Aorta (tissue), 5 donors: ENCODE data around the gene RERG. TPM values are rescaled to one million over a fixed set of nuclear protein-coding genes. Genes with fewer than 3 reads are reported as not detected.
"Not testable (repeated sequence)": the region's sequence is repeated elsewhere in the genome, so short reads cannot be mapped to it uniquely, and the experiment has no call there.

Experiments
- ATAC-seq: fragments of 200-7000 bp; cut with Tn5 transposase; one replicate; pipeline ENCODE4 v1.9.1; 2022; ENCODE audit warnings: moderate library complexity; ENCODE audit not compliant: low FRiP score
- DNase-seq, 2 donors: peaks; one replicate each; pipeline ENCODE4 v3.0.0-alpha.2; 2020
- H3K27ac ChIP-seq, 2 donors: one replicate each; pipeline ENCODE4 v1.5.1; 2013; ENCODE audit warnings: low read length in 2 of 2, mild to moderate bottlenecking in 2 of 2, moderate library complexity in 2 of 2, control low read depth in 1 of 2, inconsistent platforms in 1 of 2, low read depth in 1 of 2
- H3K27me3 ChIP-seq, 2 donors: one replicate each; pipeline ENCODE4 v1.6.1; 2013; ENCODE audit warnings: control low read depth in 1 of 2, low read length in 1 of 2, mild to moderate bottlenecking in 1 of 2, moderate library complexity in 1 of 2; ENCODE audit not compliant: insufficient read depth in 2 of 2, control insufficient read depth in 1 of 2
- H3K36me3 ChIP-seq, 2 donors: one replicate each; pipeline ENCODE4 v1.6.1; 2013; ENCODE audit warnings: control low read depth in 1 of 2, low read length in 1 of 2, mild to moderate bottlenecking in 1 of 2; ENCODE audit not compliant: insufficient read depth in 2 of 2, control insufficient read depth in 1 of 2
- H3K4me1 ChIP-seq, 2 donors: one replicate each; pipeline ENCODE4 v1.6.1; 2013; ENCODE audit warnings: low read length in 2 of 2, control low read depth in 1 of 2, mild to moderate bottlenecking in 1 of 2, moderate library complexity in 1 of 2; ENCODE audit not compliant: insufficient read depth in 2 of 2, control insufficient read depth in 1 of 2
- H3K4me3 ChIP-seq, 2 donors: one replicate each; pipeline ENCODE4 v1.5.1; 2013; ENCODE audit warnings: low read length in 2 of 2, control low read depth in 1 of 2, mild to moderate bottlenecking in 1 of 2
- H3K9me3 ChIP-seq: one replicate; pipeline ENCODE4 v1.6.1; 2013; ENCODE audit warnings: mild to moderate bottlenecking, low read length; ENCODE audit not compliant: control insufficient read depth
- WGBS, 2 donors: extraction: QIAGEN DNeasy Blood & Tissue Kit; methylation state at CpG; one replicate each; pipeline ENCODE4 v1.1.7; 2013; 5-methylcytosine and 5-hydroxymethylcytosine counted together
- intact Hi-C, 2 donors: fragments of 100-400 bp; cut with DNase I; formaldehyde crosslinking; loops; one replicate each; pipeline versions ENCODE4 v1.14.2 to v1.15.0; 2022
- polyA plus RNA-seq, 2 donors: library from polyadenylated mRNA; stranded (reverse); fragments of 200-250 nt; gene quantifications; one replicate each; pipeline ENCODE4 v1.2.3, GENCODE V29; 2013
- total RNA-seq, 2 donors: library from RNA; stranded (reverse); fragmentation: NEBNext Ultra II Directional; extraction: Animal tissue kit (Norgen Biotek cat#: 25700); gene quantifications; one replicate each; pipeline ENCODE4 v1.2.1, GENCODE V29; 2021
- donor health status: healthy with polysubstance abuse.
- donor health status: Bipolar disorder and iron deficiency.
- donor health status: DM: no; HTN: no; CAD: no.
- donor health status: DM: no; HTN: no; CAD: no.
- donor health status: DM: yes; HTN: yes; CAD: no.

Gene RERG
- total and polyA plus RNA-seq, 4 donors, result 66.9 to 124 (median 73.9) TPM

DNA sequence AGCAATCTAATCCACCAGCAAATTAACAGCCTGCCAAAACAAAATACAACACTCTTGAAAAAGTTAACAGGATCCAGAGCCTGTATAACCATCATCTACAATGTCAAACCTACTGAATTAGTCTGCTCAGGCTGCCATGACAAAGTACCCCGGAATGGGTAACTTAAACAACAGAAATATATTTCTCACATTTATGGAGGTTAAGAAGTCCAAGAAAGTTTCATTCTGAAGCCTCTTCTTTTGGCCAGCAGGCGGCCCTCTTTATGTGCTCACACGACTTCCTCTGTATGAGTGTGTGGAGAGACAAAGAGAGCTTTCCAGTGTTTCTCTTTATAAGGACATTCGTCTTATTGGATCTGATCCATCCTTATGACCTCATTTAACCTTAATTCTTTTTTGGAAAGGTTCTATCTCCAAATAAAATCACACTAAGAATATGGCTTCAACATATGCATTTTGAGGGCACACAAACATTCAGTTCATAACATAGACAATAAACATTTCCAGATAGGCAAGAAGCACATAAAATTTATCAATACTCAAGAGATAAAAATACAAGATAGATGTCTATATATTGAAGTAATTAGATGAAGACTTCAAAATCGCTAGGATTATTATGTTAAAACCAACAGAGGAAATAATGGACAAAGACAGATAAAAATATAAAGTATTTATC is 5.9 kb upstream of the RERG start:
- ATAC-seq, result peak; percentile 70
- Histone ChIP-seq H3K4me1 (peaks cover 0 to 4% of the 10 kb centered on the region in 2 donors), H3K27me3 (no peaks in the 10 kb centered on the region), H3K27ac (no peak overlapping the region), H3K4me3 (no peak overlapping the region), H3K9me3 (no peaks in the 10 kb centered on the region), H3K36me3 (no peaks in the 10 kb centered on the region)
- DNase-seq, result peak; percentile 71 to 80
- intact Hi-C loops, result loop anchor here (5.0 to 10.0 kb wide), 6 partner anchors 40 to 502 kb away; partner anchors contain the start of gene ART4 (in 1 of the 2)
- 11% methylated on average over 5 of the region's 5 CpGs for WGBS, 2 donors

- not testable (repeated sequence) for DNase-seq, H3K36me3 ChIP-seq, H3K27ac ChIP-seq, H3K9me3 ChIP-seq, H3K27me3 ChIP-seq, ATAC-seq, H3K4me3 ChIP-seq, H3K4me1 ChIP-seq
- intact Hi-C loops, result loop anchor here (5.0 to 10.0 kb wide), 6 partner anchors 41 to 501 kb away; partner anchors contain the start of gene ART4 (in 1 of the 2)
- 86 to 91% methylated on average over 2 to 3 of the region's 3 CpGs for WGBS, 2 donors
Observed at GRCh38 chr12:15225863-15226218, 4.6 kb upstream of the RERG start.

- intact Hi-C loops, result loop anchor here (5.0 to 10.0 kb wide), 6 partner anchors 42 to 500 kb away; partner anchors contain the start of gene ART4 (in 1 of the 2)
- WGBS, 2 donors, result 90 to 93% methylated on average over 2 of the region's 2 CpGs
- ATAC-seq, result no peak
Observed at GRCh38 chr12:15225136-15225862, 4.1 kb upstream of the RERG start.

DNA sequence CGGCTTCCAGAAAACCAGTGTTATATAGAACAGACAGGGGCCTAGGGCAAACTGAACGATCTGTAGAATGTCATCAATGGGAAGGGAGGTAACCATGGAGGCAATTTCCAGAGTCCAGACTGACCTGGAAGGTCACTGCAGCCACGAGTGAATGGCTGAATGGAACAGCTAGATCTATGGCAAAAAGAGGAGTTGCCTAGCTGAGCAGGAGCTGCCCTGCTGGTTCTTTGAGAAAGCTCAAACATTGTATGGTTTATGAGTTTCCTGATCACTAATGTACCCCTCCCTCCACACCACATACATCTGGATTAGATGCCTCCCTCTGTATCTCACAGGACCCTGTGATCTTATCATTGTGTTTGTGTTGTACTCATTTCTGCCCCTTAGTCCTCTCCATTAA is 1.0 kb upstream of the RERG start:
- no peak for DNase-seq
- no peaks in the 10 kb centered on the region for H3K27me3 ChIP-seq
- H3K4me3 ChIP-seq, result peak overlapping the region; percentile 16 to 23
- H3K4me1 ChIP-seq, result peaks cover 4 to 6% of the 10 kb centered on the region in 2 donors
- H3K27ac ChIP-seq, result peak overlapping the region in 1 of 2 donors; percentile 64
- no peak for ATAC-seq
- intact Hi-C loops, result loop anchor here (5.0 to 10.0 kb wide), 4 partner anchors 220 to 497 kb away; partner anchors contain the start of gene ART4 (in 1 of the 2)
- 50 to 56% methylated on average over 3 of the region's 3 CpGs for WGBS, 2 donors
- H3K9me3 ChIP-seq, result no peaks in the 10 kb centered on the region
- no peaks in the 10 kb centered on the region for H3K36me3 ChIP-seq

More at GRCh38 chr12:15225136-15225862, 4.1 kb upstream of the RERG start:
- Histone ChIP-seq H3K9me3 (no peaks in the 10 kb centered on the region), H3K36me3 (no peaks in the 10 kb centered on the region), H3K4me3 (no peak overlapping the region), H3K27me3 (no peaks in the 10 kb centered on the region), H3K27ac (no peak overlapping the region), H3K4me1 (peaks cover 0 to 4% of the 10 kb centered on the region in 2 donors)
- no peak for DNase-seq

GRCh38 chr12:15220451-15220850 is 766 bp downstream of the RERG start:
- WGBS, 2 donors, result 6 to 23% methylated on average over 4 of the region's 4 CpGs
- Histone ChIP-seq H3K27me3 (no peaks in the 10 kb centered on the region), H3K27ac (peak overlapping the region; percentile 59 to 87), H3K4me1 (peaks cover 2 to 6% of the 10 kb centered on the region in 2 donors), H3K36me3 (no peaks in the 10 kb centered on the region), H3K9me3 (no peaks in the 10 kb centered on the region), H3K4me3 (peak overlapping the region; percentile 51 to 57)
- intact Hi-C loops, result loop anchor here (2.0 to 10.0 kb wide), 5 partner anchors 68 to 496 kb away; partner anchors contain the start of gene ART4 (in 1 of the 2)
- ATAC-seq, result peak; percentile 61
- no peak for DNase-seq

- no peaks in the 10 kb centered on the region for H3K27me3 ChIP-seq
- no peaks in the 10 kb centered on the region for H3K9me3 ChIP-seq
- DNase-seq, result no peak
- no peak for ATAC-seq
- H3K27ac ChIP-seq, result peak overlapping the region in 1 of 2 donors; percentile 62
- H3K4me1 ChIP-seq, result peaks cover 6 to 8% of the 10 kb centered on the region in 2 donors
- H3K4me3 ChIP-seq, result peak overlapping the region in 1 of 2 donors; percentile 27
- 66 to 78% methylated on average over 6 of the region's 6 CpGs for WGBS, 2 donors
- intact Hi-C loops, result loop anchor here in 1 of 2 donors (5.0 kb wide), 1 partner anchor 326 kb away; no protein-coding TSS in a partner anchor
- H3K36me3 ChIP-seq, result no peaks in the 10 kb centered on the region
Observed at GRCh38 chr12:15218794-15219193, 2.4 kb downstream of the RERG start.

DNA sequence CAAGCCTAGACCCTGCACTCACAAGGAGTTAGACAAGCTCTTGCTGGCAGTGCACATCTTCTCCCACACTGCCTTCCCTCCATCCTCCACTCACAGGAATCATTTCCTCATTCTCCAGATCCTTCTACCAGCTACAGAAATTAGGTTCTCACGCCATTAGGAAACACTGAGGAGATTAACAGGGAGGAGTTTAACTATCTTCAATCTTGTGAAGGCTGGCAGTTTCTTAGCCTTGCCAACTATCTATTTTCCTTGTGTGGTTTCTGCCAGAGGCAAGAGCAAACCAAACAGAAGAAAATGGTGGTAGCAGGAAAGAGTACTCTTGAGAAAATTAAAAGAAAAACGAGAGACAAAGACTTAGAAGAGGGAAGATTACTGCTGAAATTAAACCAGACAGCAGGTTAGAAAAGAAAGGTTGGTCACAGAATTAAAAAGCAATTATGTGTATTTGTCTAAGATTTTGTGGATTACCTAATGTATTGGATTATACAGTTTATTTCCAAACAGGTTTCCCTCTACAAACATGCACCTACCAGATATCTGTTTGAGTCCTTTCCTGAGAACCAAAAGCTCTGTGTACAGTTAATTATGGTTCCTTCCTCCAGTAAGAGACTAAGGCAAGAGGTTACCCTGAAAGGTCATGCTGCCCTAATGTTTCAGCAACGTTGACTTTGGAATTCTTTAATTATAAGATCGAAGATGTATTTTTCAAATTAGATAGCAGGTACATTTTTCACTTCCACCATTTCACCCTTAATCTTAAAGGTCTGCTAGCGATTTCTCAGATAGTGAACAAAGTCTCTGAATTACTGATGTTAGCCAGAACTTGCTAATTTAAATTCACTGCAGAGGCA is 5.0 kb downstream of the RERG start:
- Histone ChIP-seq H3K9me3 (no peaks in the 10 kb centered on the region), H3K27ac (peak overlapping the region; percentile 46 to 48), H3K36me3 (peaks cover 0 to 2% of the 10 kb centered on the region in 2 donors), H3K4me1 (peaks cover 9 to 12% of the 10 kb centered on the region in 2 donors), H3K27me3 (no peaks in the 10 kb centered on the region), H3K4me3 (no peak overlapping the region)
- ATAC-seq (no peak), DNase-seq (no peak)
- 42 to 50% methylated on average over 5 of the region's 5 CpGs for WGBS, 2 donors
- intact Hi-C loops, result loop anchor here in 1 of 2 donors (5.0 kb wide), 1 partner anchor 324 kb away; no protein-coding TSS in a partner anchor
